Pulmonary artery endothelial cell (primary cell): ENCODE results near the gene CCN2. TPM values are rescaled to one million over a fixed set of nuclear protein-coding genes. Genes with fewer than 3 reads are reported as not detected.

Experiments
- DNase-seq: peaks from one replicate; pipeline ENCODE4 v3.0.0-alpha.2; 2011; ENCODE audit warnings: low read depth, low spot score
- total RNA-seq: library from RNA; depleted of rRNA; stranded (reverse); fragments of >200 nt; gene quantifications from 2 replicates; pipeline ENCODE4 v1.2.3, GENCODE V29; 2014

CCN2 gene
- total RNA-seq, 1 donor from 2014 or later = 642 TPM

- DNase-seq = no peak
Observed at GRCh38 chr6:131966443-131966842, 15.3 kb upstream of the CCN2 start.

GRCh38 chr6:131963063-131963462 lies 11.9 kb upstream of the CCN2 start:
- no peak for DNase-seq

- no peak for DNase-seq
Observed at GRCh38 chr6:131960371-131961133, 9.4 kb upstream of the CCN2 start.

GRCh38 chr6:131958542-131959470 lies 7.6 kb upstream of the CCN2 start:
- DNase-seq = no peak

GRCh38 chr6:131958095-131958494 lies 6.9 kb upstream of the CCN2 start:
- DNase-seq = no peak

GRCh38 chr6:131955876-131956275 lies 4.7 kb upstream of the CCN2 start:
- no peak for DNase-seq

- no peak for DNase-seq
Observed at GRCh38 chr6:131955192-131955591, 4.0 kb upstream of the CCN2 start.

GRCh38 chr6:131954775-131955107 lies 3.6 kb upstream of the CCN2 start:
- peak; percentile 99 for DNase-seq

GRCh38 chr6:131954059-131954774 lies 3.0 kb upstream of the CCN2 start:
- DNase-seq = peak; percentile 40

GRCh38 chr6:131952886-131953509 lies 1.8 kb upstream of the CCN2 start:
- DNase-seq = no peak

GRCh38 chr6:131951576-131952230 lies 531 bp upstream of the CCN2 start:
- DNase-seq = no peak

GRCh38 chr6:131949909-131950766 lies 1.0 kb downstream of the CCN2 start:
- peak; percentile 57 for DNase-seq

GRCh38 chr6:131949620-131949908 lies 1.6 kb downstream of the CCN2 start:
- no peak for DNase-seq

GRCh38 chr6:131948692-131949619 lies 2.2 kb downstream of the CCN2 start:
- peak; percentile 73 for DNase-seq

- peak; percentile 56 for DNase-seq
Observed at GRCh38 chr6:131947986-131948661, 3.0 kb downstream of the CCN2 start.

- DNase-seq = peak; percentile 66
Observed at GRCh38 chr6:131946992-131947955, 3.9 kb downstream of the CCN2 start.

GRCh38 chr6:131946404-131946991 lies 4.7 kb downstream of the CCN2 start:
- DNase-seq = peak; percentile 39
